Esophagus muscularis mucosa (tissue), 3 donors: Measurements from ENCODE around the gene MSX2.

ENCODE experiments used
- EP300 ChIP-seq: sonication (generic); formaldehyde crosslinking; IDR thresholded peaks from one replicate; pipeline ENCODE4 v1.6.1; 2017; ENCODE audit warnings: antibody characterized with exemption
- TF ChIP-seq, protein P1 (sequence below), 3 experiments: fragments of 200-600 bp in 2 of 3; fragments of 450-650 bp in 1 of 3; sonication (generic) in 2 of 3; IDR thresholded peaks; one replicate each; pipeline ENCODE4 v1.5.1; 2017 to 2019; ENCODE audit warnings: antibody characterized with exemption in 3 of 3, mild to moderate bottlenecking in 2 of 3, moderate library complexity in 1 of 3

DNA sequence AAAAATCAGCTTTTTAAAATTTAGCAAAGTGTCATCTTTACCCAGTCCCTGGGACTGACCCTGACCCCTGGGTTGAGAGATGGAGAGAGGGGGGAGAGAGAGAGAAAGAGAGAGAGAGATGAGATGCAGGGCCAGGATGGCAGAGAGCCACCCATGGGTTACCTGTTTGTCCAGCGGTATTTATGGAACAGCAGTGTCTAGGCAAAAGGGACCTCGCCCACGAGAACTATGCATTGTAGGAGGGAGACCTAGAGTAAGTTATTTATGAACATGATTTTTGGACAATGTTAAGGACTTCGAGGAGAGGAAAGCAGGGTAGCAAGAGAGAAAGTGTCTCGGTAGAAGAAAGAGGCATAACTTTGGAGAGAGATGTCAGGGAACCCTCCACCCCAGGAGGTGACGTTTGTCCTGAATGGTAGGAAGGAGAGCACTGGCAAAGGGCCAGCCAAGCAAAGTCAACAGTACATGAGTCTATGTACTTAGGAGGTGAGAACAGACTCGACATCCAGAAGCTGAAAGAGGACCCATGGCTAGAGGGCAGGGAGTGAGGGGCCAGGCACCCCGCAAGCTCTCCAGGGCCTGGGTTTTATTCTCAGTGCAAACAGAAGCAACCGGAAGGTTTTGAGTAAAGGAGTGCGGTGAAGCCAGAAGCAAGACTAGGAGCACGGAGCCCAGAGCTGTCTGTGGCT is 30.5 kb upstream of the MSX2 start:
- TF ChIP-seq, protein P1, sequence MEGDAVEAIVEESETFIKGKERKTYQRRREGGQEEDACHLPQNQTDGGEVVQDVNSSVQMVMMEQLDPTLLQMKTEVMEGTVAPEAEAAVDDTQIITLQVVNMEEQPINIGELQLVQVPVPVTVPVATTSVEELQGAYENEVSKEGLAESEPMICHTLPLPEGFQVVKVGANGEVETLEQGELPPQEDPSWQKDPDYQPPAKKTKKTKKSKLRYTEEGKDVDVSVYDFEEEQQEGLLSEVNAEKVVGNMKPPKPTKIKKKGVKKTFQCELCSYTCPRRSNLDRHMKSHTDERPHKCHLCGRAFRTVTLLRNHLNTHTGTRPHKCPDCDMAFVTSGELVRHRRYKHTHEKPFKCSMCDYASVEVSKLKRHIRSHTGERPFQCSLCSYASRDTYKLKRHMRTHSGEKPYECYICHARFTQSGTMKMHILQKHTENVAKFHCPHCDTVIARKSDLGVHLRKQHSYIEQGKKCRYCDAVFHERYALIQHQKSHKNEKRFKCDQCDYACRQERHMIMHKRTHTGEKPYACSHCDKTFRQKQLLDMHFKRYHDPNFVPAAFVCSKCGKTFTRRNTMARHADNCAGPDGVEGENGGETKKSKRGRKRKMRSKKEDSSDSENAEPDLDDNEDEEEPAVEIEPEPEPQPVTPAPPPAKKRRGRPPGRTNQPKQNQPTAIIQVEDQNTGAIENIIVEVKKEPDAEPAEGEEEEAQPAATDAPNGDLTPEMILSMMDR (IDR thresholded peaks at IDR 0.05): no peak
- no peak for TF ChIP-seq EP300
